Effector memory CD4-positive, alpha-beta T cell (primary cell): ENCODE data around the gene ARHGEF33.

ENCODE experiments used
- DNase-seq, 3 donors: peaks; one replicate each; pipeline ENCODE4 v3.0.0-alpha.2; 2020
- H3K27ac ChIP-seq: 2 replicates; pipeline ENCODE4 v1.7.0; 2013; ENCODE audit warnings: mild to moderate bottlenecking, low read length, moderate library complexity; ENCODE audit not compliant: insufficient read depth, poor library complexity, severe bottlenecking
- H3K27me3 ChIP-seq: replicated peaks from 2 replicates; pipeline ENCODE4 v1.7.0; 2013; ENCODE audit warnings: mild to moderate bottlenecking, low read length; ENCODE audit not compliant: insufficient read depth, control insufficient read depth, poor library complexity, severe bottlenecking
- H3K36me3 ChIP-seq: 2 replicates; pipeline ENCODE4 v1.7.0; 2013; ENCODE audit warnings: mild to moderate bottlenecking, low read length, moderate library complexity; ENCODE audit not compliant: control insufficient read depth, insufficient read depth
- H3K4me1 ChIP-seq: 2 replicates; pipeline ENCODE4 v1.7.0; 2013; ENCODE audit warnings: low read length, mild to moderate bottlenecking; ENCODE audit not compliant: control insufficient read depth, insufficient read depth, poor library complexity, severe bottlenecking
- H3K4me3 ChIP-seq: 2 replicates; pipeline ENCODE4 v1.7.0; 2013; ENCODE audit warnings: low read length, low read depth, mild to moderate bottlenecking; ENCODE audit not compliant: insufficient read depth, poor library complexity, severe bottlenecking
- H3K9me3 ChIP-seq: 2 replicates; pipeline ENCODE4 v1.7.0; 2013; ENCODE audit warnings: mild to moderate bottlenecking, low read length, moderate library complexity; ENCODE audit not compliant: control insufficient read depth

ARHGEF33 gene

DNA sequence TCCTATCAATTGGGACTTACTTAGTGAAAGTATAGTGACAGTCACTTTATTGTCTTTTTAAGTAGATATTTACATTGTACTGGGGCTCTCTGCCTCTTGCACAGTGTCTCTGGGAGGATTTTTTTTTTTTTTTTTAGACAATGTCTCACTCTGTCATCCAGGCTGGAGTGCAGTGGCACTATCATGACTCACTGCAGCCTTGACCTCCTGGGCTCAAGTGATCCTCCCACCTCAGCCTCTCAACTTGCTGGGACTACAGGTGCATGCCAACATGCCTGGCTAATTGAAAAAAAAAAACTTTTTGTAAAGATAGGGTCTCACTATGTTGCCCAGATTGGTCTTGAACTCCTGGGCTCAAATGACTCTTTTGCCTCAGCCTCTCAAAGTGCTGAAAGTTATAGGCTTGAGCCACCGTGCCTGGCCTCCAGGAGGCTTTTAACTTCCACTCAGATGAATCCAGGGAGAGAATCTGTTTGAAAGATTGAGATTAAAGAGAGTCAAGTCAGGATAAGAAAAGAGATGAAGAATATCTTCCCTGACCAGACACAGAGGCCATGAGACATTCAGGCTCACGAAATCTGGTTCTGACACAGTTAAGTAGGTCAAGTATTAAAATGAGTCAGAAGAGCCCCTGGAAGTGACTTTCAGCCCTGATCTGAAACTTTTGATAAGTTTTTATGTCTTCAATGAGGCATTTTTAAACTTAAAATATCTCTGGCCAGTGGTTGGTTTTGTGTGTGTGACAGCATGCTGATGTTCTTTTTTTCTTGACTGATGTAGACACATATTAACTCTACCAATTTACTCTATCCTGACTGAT is 18.3 kb downstream of the ARHGEF33 start:
- Histone ChIP-seq H3K9me3 (no peaks in the 10 kb centered on the region), H3K36me3 (no peaks in the 10 kb centered on the region), H3K27me3 (no peaks in the 10 kb centered on the region), H3K4me1 (no peaks in the 10 kb centered on the region), H3K27ac (no peak overlapping the region), H3K4me3 (no peak overlapping the region)
- no peak for DNase-seq

DNA sequence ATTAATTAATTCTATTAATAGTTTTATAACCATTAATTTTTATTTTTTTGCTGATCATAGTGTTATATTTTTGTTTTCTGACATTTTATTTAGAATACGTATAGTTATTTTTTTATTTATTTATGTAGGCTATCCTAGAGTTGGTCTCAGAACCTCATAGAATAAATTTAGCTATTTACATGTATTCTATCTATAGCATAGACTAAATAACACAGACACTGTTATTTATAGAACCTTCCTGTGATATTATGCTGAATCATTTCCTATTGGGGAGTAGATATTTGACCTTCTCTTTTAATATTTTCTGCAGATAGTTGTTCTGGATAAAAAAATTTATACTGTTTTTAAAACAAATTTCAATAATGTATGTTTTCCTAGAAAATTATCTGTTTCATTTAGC is 20.2 kb downstream of the ARHGEF33 start:
- H3K27ac ChIP-seq: no peak overlapping the region
- no peaks in the 10 kb centered on the region for H3K27me3 ChIP-seq
- H3K4me1 ChIP-seq: no peaks in the 10 kb centered on the region
- H3K4me3 ChIP-seq: no peak overlapping the region
- H3K36me3 ChIP-seq: no peaks in the 10 kb centered on the region
- H3K9me3 ChIP-seq: no peaks in the 10 kb centered on the region
- no peak for DNase-seq

DNA sequence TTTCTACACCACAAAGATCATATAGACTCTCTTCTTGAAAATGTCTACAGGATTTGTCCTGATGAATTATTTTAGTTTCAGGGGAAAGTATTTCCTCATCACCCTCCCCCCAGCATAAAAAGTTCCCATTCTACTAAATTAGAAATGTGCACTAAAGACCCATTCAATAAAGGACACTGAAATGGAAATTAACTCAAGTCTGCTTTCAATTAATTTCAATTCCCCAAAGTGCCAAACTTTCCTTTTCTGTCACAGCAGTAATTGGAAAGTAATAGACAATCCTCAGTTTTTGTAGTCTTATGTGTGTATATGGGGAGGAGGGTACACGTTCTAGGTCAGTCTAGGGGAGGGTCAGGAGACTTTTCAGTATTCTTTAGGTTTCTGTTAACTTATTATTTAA is 21.5 kb downstream of the ARHGEF33 start:
- Histone ChIP-seq H3K27me3 (no peaks in the 10 kb centered on the region), H3K4me3 (no peak overlapping the region), H3K36me3 (no peaks in the 10 kb centered on the region), H3K27ac (no peak overlapping the region), H3K9me3 (no peaks in the 10 kb centered on the region), H3K4me1 (no peaks in the 10 kb centered on the region)
- no peak for DNase-seq

DNA sequence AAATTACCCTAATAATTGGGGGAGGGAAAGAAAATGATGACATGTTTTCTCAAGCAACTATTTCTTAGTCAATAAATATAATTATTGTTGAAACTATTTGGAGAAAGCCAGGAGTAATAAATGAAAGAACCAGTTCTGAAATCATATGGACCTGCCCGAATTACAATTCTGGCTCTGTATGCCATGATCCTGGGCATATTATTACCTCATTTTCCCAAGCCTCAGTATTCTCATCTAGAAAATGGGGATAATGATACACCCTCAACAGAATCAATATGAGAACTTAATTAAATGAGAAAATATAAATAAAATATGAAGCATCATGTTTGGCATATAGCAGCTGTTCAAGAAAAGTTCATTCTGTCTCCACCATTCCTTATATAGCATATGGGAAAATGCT is 22.9 kb downstream of the ARHGEF33 start:
- no peaks in the 10 kb centered on the region for H3K27me3 ChIP-seq
- H3K36me3 ChIP-seq: no peaks in the 10 kb centered on the region
- H3K4me1 ChIP-seq: no peaks in the 10 kb centered on the region
- no peak for DNase-seq
- no peak overlapping the region for H3K27ac ChIP-seq
- H3K9me3 ChIP-seq: no peaks in the 10 kb centered on the region
- H3K4me3 ChIP-seq: no peak overlapping the region

DNA sequence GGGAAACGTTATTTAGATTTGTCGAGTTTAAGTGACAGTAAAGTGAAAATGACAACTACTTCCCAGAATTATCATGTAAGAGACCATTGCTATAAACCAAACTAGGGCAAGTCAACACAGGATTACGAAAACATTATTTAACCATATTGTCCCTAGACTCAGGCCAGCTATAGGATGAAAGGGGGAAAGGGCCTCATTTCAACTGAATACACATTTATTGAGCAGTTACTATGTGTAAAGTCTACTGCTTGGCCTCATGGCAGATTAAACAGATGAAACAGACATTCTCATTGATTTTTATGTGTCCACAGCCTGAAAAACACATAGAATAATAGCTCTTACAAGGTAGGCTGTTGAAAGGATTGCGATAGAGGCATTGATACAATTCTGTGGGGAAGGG is 32.7 kb downstream of the ARHGEF33 start:
- H3K4me3 ChIP-seq: no peak overlapping the region
- H3K4me1 ChIP-seq: no peaks in the 10 kb centered on the region
- H3K36me3 ChIP-seq: no peaks in the 10 kb centered on the region
- no peak overlapping the region for H3K27ac ChIP-seq
- no peak for DNase-seq
- no peaks in the 10 kb centered on the region for H3K27me3 ChIP-seq
- H3K9me3 ChIP-seq: no peaks in the 10 kb centered on the region

DNA sequence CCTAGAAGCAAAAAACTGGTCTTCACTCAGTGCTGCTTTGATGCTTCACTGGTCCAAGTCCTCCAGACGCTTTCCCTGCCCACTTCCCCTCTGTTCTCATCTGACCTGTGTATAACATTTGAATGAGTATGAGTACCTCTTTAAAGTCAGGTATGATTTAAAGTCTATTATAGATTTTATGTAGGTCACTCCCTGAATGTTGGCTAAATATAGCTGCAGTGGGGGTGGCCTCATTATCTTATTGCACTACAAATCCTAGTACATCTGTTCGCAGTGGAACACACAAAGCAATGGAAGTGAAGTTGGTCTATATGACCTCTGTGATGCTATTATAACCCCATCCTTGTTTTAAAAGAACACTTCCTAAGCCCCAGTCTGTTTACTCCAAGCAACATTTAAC is 33.2 kb downstream of the ARHGEF33 start:
- Histone ChIP-seq H3K27me3 (no peaks in the 10 kb centered on the region), H3K27ac (no peak overlapping the region), H3K9me3 (no peaks in the 10 kb centered on the region), H3K4me3 (no peak overlapping the region), H3K4me1 (no peaks in the 10 kb centered on the region), H3K36me3 (no peaks in the 10 kb centered on the region)
- DNase-seq: no peak

DNA sequence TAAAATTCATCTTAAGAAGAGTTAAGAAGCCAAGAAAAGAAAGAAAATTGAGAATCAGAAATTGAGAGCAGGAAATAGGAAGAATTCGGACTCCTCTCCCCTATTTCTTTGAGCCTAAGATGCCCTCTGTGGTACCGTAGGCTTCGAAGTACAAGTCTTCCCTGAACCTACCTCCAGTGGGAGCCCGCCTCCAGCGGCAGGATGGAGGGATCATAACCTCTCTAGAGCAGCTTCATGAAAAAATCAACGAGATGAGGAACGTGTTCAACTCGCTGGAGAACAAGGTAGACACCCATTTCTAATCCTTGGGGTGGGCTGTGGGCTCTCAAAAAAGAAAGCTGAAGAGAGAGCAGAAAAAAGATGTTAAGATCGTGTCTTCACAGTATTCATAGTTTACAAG is 36.3 kb downstream of the ARHGEF33 start:
- DNase-seq: no peak
- H3K4me1 ChIP-seq: no peaks in the 10 kb centered on the region

DNA sequence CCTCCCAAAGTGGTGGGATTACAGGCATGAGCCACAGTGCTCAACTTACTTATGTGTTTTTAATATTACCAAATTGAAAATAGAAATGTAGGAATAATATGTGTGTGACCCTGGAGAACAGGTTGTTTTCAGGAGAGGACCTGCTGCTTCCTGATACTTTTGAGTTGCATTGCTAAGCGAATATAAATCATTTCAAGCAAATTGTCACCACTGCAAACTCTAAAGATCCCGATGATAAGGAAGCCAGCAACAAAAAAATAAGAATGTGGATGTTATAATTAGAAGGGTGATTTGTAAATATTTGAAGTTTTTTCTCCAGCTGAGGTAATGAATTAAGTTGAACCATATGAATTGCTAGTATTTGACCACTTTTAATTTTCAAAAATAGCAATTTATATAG is 40.9 kb downstream of the ARHGEF33 start:
- H3K9me3 ChIP-seq: no peaks in the 10 kb centered on the region
- no peak overlapping the region for H3K4me3 ChIP-seq
- H3K27me3 ChIP-seq: no peaks in the 10 kb centered on the region
- no peaks in the 10 kb centered on the region for H3K36me3 ChIP-seq
- no peaks in the 10 kb centered on the region for H3K4me1 ChIP-seq
- H3K27ac ChIP-seq: no peak overlapping the region
- DNase-seq: no peak

More for the DNA sequence above, 36.3 kb downstream of the ARHGEF33 start:
- no peaks in the 10 kb centered on the region for H3K9me3 ChIP-seq
- H3K27ac ChIP-seq: no peak overlapping the region
- H3K36me3 ChIP-seq: no peaks in the 10 kb centered on the region
- H3K4me3 ChIP-seq: no peak overlapping the region
- no peaks in the 10 kb centered on the region for H3K27me3 ChIP-seq

DNA sequence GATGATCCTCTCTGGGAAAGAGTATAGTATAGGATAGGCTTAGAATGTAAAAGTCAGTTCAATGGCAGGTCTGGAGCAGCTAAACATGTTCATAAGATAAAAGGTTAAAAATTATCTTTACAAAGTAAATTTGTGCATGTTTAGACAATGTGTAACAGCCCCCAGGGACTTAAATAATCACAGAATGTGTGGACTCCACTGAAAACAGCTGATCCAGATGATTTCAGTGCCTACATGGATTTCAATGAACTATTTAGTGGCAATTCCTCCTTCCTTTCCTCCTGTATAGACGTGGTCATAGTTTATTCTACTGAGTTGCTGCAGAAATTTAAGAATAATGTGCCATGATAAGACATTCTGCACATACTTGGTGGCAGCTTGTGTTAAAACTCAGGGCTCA is 42.9 kb downstream of the ARHGEF33 start:
- Histone ChIP-seq H3K27me3 (no peaks in the 10 kb centered on the region), H3K4me3 (no peak overlapping the region), H3K36me3 (no peaks in the 10 kb centered on the region), H3K9me3 (no peaks in the 10 kb centered on the region), H3K4me1 (no peaks in the 10 kb centered on the region), H3K27ac (no peak overlapping the region)
- DNase-seq: no peak

DNA sequence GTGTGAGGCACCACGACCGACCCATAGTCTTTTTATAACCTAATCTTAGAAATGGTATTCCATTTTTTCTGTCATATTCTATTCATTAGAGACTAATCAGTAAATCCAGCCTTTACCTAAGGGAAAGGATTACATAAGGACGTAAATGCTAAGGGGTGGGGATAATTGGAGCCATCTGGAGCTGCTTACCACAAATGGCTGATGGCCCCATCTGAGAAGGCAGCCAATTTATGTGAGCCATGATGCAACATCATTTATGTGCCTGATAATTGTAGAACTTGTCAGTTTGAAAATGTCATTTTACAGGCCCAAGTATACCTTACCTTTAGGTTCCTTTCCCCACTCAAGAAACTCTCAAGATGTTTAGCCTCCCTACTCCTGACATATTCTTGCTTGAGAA is 44.0 kb downstream of the ARHGEF33 start:
- no peak overlapping the region for H3K27ac ChIP-seq
- no peak overlapping the region for H3K4me3 ChIP-seq
- DNase-seq: no peak
- H3K27me3 ChIP-seq: no peaks in the 10 kb centered on the region
- H3K4me1 ChIP-seq: no peaks in the 10 kb centered on the region
- H3K9me3 ChIP-seq: no peaks in the 10 kb centered on the region
- no peaks in the 10 kb centered on the region for H3K36me3 ChIP-seq
